ENCODE measurements around the gene DCXR. TPM values are rescaled to one million over a fixed set of nuclear protein-coding genes. Genes with fewer than 3 reads are reported as not detected.

The DCXR gene
- total and polyA plus RNA-seq, 2 of the 13 experiments (the other 11 are each of a cell fraction or from before 2014, with no cell fraction given), result 287 to 311 TPM

- no peak for TF ChIP-seq CEBPZ (IDR thresholded peaks at IDR 0.05; ENCODE audit: low read length)
- TF ChIP-seq ZBTB40 (IDR thresholded peaks at IDR 0.05), result no peak
- peak; percentile 96 for TF ChIP-seq ZBTB40 (CRISPR knock-in tag; IDR thresholded peaks at IDR 0.05)
- no peak for TF ChIP-seq MBNL3 (CRISPR knock-in tag; conservative IDR thresholded peaks at IDR 0.05)
- peak; percentile 81 for TF ChIP-seq TEAD3 (CRISPR knock-in tag; optimal IDR thresholded peaks at IDR 0.05; ENCODE audit: borderline replicate concordance)
- peak; percentile 83; the same call in 1 of the 2 replicates for TF ChIP-seq ZNF205 (CRISPR knock-in tag; IDR thresholded peaks at IDR 0.05)
- TF ChIP-seq ZNF709 (CRISPR knock-in tag; IDR thresholded peaks at IDR 0.05), result peak; percentile 90
- no peak for TF ChIP-seq EZH2 (conservative IDR thresholded peaks at IDR 0.05; ENCODE audit: low read depth, low read length)
- no peak for TF ChIP-seq SMARCE1 (IDR thresholded peaks at IDR 0.05; ENCODE audit: borderline replicate concordance)
- peak; percentile 98; the same call in 1 of the 2 replicates for TF ChIP-seq ZNF225 (CRISPR knock-in tag; IDR thresholded peaks at IDR 0.05)
- no peak; the same call in none of the 2 replicates for TF ChIP-seq ISX (CRISPR knock-in tag; conservative IDR thresholded peaks at IDR 0.05)
- TF ChIP-seq HNRNPL (IDR thresholded peaks at IDR 0.05; ENCODE audit: low read depth, low read length), result peak; percentile 6; the same call in 1 of the 2 replicates
- peak; percentile 91; the same call in 1 of the 2 replicates for TF ChIP-seq SNAPC5 (CRISPR knock-in tag; IDR thresholded peaks at IDR 0.05; ENCODE audit: borderline replicate concordance)
- peak; percentile 92 for TF ChIP-seq ZNF710 (CRISPR knock-in tag; IDR thresholded peaks at IDR 0.05; ENCODE audit: borderline replicate concordance)
- TF ChIP-seq SMYD3 (CRISPR knock-in tag; IDR thresholded peaks at IDR 0.05), result peak; percentile 85; the same call in 1 of the 2 replicates
These were observed 45.0 kb downstream of the DCXR start (continued) for GRCh38 chr17:81992306-81993102.
